NCI-H146 treated with DMSO at 0.1 percent for 48 hours (cell line): ENCODE results near the gene DOK5.

Experiments
- DNase-seq: peaks from one replicate; lab custom pipeline; 2025; ENCODE audit not compliant: unreplicated experiment; lab: John Stamatoyannopoulos, UW

DOK5 gene

DNA sequence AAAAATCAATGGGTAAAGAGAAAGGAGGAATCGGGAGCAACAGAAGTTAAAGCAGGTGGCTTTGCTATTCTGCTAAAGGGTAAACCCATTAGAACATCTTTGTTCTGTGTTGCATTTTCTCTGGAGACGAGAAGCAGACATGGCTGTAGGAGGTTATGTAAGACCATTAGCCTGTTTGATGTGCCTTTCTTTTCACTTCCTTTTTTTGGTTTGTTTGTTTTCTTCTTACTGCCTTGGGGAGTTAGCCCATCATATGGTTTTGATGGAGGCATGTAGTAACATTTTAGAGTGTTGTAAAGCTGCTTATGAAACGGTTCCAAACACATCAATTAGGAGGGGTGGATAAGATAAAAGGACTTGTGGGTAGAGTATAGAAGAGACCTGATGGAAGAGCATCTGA is 131.0 kb downstream of the DOK5 start:
- DNase-seq = no peak

DNA sequence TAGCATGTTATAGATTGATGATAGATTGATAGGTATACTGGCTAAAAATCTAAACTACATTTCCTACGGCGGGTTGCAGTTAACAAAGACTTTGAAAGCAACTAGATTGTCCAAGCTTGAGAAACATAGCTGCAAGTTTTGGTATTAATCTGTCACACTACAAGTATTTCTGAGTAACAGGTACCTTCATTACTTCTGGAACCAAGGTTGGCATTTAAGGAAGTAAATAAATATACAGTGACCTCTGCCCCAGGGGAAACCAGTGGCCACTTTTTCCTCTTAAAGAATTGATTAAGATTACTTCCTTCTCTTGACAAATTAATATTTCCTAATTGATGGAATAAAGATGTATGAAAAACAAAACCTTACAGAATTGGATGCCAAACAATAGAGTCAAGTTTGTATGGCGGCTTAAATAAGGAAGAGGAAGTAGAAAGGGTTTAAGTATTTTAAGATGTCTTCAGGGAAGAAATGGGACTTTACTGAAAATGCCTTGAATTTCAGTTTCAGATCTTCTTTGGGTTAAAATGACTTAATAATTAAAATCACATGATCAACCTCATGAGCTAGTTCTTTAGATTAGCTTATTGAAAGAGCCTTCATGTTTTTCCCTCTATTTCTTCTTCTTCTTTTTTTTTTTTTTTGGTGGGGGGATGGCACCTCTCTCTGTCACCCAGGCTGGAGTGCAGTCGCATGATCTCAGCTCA is 132.8 kb downstream of the DOK5 start:
- no peak for DNase-seq

DNA sequence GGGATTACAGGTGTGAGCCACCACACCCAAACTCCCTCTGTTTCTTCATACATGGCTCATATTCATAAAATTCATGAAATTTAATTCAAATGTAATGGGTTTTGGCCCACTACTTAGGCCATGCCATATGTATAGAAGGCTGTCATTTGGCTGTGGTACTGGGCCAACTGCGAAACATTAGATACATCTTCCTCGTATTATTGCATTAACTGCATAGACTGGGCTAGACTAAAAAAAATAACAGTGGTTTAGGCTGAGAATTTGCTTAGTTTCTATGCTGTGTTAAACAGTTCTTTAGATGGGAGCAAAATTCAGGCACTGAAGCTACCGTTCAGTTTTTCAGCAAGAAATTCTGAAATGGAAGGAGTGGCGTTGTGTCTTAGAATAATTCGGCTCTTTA is 133.6 kb downstream of the DOK5 start:
- DNase-seq = no peak

DNA sequence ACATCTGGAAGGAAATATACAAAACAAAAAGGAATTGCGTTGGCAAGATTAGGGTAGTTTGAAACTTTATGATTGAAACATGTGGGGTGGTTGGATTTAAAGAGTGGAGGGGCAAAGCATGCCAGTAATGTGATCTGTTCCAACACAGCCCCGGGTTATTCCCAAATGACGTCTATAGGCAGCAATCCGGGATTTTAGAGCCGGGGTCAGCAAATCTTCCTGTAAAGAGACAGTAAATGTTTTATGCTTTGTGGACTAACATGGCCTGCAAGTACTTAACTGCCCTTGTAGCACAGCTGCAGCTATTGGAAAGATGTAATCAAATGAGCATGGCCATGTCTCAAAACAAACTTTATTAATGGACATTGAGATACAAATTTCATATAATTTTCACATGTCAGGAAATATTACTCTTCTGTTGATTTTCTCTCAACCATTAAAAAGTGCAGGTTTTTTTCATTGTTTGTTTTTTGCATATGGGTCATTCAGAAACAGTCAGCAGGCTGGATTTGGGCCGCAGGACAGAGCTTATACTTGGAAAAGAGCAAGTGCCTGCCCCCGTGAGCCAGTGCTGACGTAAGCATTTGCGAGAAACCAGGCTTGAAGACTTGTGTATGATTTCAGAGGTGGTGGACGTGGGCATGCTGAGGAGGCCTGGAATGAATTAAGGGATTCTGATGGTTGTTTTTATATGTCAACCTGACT is 136.5 kb downstream of the DOK5 start:
- DNase-seq = no peak

DNA sequence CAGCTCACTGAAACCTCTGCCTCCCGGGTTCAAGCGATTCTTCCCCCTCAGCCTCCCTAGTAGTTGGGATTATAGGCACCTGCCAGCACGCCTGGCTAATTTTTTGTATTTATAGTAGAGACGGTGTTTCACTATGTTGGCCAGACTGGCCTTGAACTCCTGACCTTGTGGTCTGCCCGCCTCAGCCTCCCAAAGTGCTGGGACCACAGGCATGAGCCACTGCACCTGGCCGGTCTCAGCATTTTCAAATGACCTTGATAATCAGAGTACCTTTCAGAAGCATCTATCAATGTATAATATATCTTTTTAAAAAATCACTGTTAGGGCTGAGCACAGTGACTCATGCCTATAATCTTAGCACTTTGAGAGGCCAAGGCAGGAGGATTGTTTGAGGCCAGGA is 143.0 kb downstream of the DOK5 start:
- DNase-seq = no peak

DNA sequence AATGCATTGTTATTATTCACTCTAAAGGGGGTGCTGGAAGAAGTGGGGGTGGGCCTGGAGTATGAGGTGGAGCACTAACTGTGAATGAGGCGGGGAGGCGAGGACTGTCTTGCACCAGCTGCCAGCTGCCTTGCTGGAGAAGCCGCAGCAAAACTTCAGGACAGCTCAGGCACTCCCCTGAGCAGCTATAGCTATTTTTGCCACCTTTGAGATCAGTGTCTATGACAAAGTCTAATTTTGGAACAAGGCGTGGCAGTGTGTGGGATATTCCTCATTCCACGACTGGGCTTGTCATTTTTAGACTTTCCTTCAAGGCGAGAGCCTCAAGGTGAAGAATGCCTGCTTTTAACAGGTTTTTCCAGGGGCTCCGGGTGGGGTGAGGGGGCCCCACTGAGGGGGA is 143.8 kb downstream of the DOK5 start:
- no peak for DNase-seq

DNA sequence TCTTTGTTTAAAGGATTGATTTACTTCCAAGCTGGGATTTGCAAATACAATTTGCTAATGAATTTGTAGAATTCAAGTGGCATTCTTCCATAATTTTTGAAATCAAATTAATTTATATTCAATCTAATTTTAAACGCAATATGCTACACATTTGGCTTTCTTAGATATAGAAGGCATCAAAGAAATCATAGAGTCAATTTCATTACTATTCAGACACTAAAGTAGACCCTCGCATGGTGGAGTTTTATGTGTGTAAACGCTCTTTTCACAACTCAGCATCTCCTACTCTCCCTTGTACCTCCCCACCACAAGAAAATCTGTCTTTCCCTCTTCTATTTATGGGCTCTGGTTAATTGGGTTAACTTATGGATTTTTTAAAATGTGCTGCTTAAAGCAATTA is 144.3 kb downstream of the DOK5 start:
- DNase-seq = no peak

DNA sequence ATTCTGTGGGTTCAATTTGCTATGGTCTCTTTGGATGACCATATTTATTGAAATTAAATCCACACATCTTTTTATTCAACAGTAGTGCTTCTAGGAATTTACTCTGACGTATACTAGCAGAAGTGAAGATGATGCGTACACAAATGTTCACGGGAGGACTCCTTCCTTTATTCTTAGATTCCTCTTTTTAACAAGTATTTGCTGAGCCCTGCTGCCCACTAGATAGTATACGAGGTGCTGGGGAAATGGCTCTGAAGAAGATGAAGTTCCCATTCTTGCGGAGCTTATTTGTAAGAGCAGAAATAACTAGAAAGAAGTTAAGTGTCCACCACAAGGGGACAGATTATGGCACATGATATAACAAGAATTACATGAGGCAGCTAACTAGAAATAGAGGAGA is 145.2 kb downstream of the DOK5 start:
- no peak for DNase-seq

DNA sequence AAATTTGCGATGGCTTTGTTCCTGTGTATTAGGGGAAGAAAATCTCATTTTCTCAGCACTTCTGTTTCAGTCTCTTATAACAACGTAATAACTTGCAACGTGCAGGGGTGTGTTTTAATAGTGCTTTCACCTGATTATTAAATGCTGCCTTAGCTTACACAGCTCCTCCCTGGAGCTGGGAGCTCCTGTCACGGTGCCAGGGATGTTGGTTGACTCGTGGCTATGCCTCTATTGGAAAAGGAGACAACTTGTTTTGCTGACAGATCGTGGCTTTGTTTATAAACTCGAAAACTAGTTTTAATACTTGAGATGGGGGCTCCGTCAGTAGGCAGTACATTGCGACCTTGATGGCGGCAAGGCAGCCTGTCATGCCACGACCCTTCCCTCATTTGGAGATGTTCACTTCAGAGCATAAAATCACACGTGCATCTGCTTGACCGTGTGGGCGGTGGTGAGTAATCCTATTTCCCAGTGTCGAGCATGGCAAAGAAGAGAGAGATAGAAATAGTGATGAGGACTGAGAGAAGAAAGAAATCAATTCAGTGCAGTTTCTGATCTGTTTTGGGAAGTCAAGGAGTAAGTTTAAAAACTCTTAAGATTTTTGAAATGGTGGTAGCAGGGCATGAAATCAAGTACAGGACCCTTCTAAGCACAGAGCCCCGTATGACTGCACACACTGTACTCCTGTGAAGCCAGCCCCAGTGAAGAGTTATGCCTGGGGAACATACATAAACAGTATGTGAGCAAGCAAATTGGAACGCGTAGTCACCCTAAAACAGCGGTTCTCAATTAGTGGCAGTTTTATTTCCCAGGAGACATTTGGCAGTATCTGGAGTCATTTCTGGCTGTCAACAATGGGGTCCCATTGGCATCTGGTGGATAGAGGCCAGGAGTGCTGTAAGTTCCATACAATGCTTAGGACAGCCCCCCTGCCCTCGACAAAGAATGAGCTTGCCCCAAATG is 147.2 kb downstream of the DOK5 start:
- DNase-seq = no peak

DNA sequence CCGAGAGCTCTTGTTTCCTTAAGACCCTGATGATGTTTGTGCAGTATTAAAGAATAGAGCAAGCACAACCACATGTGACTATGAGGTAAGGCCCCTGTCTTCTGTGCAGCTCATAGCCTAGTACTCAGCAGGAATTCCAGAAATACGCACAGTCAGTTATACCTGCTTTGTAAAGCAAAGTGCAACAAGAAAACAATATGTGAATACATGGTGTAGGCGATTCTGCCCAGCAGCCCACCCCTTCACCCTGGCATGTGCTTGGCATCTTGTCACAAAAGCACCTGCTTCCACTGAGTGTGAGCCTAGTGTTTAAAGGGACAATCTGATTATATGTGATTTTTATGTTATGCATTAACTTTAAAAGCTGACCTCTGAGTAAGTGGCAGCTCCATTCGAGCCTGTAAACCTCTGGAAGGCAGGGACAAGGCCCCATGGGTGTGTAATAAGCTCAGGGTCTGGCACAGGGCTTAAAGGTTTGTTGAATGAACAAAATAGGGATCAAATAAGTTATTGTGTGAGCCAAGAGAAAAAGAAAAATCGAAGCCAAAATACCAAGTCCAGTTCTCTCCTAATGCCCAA is 148.7 kb downstream of the DOK5 start:
- no peak for DNase-seq

DNA sequence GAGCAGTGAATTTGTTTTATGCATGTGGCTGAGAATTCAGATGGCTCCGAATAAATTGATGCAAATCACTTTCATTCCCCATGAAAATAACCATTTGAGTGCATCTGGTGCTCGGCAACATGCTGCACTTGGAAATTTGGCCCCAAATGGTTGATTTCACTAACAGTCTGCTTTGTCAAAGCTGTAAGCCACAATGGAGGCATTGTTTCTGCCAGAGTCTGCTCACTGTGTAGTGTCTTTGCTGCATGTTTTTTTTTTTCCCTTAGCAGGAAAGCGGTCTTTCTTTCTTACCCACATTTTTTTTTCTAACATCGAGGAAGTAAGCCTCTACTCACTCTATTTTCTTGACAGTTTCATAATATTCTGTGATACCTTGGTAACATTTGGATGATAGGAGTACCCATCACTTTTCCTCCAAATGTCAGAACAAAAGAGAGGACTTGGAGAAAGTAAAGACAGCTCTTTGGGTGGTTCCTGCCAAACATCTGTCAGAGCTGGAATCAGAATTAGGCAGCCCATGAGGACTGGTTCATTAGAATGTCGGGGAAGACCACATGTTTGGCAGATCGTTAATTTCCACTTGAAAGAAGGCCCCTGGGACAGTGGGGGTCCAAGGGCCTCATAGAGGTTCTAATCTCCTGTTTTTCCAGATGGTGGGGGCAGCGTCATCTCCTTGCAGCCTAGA is 149.5 kb downstream of the DOK5 start:
- no peak for DNase-seq

DNA sequence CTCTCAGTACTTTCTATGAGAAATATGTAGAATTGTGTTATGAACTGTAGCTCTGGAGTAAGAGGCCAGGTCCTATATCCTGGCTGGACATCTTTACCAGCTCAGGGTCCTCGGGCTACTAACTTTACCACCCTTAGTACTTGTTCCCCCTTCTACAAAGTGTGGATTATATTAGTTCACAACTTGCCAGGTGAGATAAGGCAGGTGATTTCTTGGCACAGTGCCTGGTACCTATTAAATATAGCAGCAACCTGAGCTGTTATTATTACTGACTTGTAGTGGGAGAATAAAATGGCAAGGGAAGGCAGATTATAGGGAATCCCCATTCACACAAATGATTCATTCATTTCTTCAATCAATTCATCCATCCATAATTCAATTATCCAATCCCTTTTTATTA is 150.1 kb downstream of the DOK5 start:
- DNase-seq = no peak

DNA sequence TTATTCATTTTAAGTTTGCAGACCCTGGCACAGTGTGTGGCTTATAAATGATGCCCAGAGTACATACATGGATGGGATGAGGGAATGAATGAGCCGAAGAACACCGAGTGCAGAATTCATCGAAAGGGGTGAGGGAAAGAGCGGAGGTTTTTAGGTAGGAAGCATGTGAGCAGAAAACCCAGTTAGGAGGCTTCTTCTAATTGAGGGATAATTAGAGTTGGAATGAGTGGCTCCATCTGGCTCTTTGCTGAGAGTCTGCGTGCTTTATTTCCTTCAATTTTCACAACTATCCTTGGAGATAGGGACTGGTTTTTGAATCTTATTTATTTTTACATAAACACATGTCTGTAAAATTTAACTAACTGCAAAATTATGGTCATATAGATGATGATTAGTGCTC is 150.7 kb downstream of the DOK5 start:
- no peak for DNase-seq

DNA sequence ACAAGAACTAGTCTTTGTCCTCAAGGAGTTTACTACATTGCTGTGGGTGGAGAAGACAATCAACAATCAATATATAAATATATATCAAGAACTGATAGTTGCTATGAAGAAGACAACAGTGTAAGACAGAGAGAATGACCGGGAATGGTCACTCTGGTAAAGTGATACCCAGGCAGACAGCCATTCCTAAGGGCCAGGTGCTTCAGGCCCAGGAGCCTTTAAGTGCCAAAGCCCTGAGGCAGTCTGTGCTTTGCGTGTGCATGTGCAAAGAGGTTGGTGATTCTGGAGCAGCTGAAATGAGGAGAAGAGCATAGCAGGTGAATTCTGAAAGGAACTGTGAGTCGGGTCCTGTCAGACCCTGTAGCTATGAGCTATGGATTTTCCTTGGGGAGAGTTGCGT is 154.2 kb downstream of the DOK5 start:
- DNase-seq = no peak

DNA sequence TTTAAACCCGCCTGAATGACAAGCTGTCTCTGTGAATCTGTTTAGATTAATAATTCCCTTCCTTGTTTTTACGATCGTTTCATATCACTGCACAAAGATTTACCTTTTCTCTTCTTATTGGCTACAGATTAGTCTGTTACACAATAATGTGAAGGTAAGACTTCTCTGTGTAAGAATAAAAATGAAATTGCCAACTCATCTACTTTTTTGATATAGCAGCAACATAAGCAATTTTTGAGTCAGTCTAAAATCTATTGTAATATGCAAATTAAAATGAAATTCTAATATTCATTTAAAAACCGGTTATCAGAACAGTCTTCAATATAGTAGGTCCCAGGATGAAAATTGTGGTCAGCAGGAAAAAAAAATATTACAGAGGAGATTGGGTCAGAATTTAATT is 155.2 kb downstream of the DOK5 start:
- no peak for DNase-seq

DNA sequence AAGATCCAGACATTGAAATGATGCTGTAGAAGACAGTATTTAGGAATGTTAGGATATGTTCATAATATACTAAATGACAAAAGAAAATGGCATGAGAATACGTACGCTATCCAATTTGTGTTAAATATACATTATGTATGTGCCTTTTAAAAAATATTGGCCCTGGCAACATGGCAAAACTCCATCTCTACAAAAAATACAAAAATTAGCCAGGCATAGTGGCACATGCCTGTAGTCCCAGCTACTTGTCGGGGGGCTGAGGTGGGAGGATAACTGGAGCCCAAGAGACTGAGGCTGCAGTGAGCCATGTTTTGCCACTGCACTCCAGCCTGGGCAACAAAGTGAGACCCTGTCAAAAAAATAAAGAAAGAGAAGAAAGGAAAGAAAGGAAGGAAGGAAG is 155.7 kb downstream of the DOK5 start:
- no peak for DNase-seq

DNA sequence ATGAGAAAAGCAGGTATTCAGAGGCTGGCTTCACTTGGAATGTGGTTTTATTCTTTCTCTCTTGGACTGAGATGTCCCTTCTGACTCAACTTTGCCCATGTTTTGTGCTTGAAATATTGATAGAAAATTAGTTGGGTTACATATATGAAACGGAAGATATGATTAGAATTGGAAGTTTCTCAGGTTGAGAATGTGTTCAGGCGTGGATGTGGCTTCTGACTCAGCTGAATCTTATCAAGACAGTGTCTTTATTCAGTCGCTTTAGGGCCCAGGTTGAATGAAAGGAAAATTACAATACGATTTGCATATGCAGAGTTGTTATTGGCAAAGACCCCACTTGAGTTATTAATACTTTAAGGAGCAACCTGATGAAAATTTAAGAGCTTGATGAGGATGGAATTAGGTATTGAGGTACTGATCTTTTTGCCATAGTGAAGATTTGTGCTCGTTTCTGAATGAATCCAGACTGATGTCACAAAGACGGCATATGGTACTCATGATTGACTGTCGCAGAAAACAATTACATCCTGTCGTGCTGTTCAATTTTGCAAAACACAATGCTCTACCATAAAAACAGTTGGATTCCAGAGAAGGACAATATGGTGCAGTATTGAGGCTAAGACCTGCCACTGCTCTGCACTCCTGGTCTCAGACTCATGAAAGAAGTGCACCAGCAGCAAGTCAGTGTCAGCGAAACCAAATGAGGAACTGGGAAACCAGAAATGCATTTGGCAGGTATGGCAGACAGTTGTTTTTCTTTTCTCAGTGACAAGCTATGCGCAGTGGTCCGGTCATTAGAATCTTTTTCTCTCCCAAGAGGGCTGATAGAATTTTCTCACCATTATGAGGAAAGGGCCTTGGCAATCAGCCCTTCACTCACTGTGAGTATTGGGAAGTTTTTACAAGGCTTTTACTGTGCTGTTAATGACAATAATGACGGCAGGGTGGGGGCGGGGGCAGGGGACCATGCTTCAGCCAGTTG is 158.3 kb downstream of the DOK5 start:
- no peak for DNase-seq

DNA sequence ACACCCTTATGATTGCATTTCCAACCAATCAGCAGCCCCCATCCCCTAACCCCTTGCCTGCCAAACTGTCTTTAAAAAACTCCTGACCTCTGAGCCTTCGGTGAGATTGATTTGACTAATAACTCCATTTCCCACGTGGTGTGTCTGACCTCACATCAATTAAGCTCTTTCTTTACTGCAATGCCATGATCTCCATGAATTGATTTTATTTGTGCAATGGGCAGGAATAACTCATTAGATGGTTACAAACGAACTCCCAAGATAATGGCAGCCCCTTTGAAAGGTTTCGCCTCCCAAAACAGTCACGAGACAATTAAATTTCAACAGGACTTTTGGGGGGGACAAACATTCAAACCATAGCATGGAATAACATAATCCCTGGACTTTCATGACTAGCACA is 161.2 kb downstream of the DOK5 start:
- DNase-seq = no peak

DNA sequence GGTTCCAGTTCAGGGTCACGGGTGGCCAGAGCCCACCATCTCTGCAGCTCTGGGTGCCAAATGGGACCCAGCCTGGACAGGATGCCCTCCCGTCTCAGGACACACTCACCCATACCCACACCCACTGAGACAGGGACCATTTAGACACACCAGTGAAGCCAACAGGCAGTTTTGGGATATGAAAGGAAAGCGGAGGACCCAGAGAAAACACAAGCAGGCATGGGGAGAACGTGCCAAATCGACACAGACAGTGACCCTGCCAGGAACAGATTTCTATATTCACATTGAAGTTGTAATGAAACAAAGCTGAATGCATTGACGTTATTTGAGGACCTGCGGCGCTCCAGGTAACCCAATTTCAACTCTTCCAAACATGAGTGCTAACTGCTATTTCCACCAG is 164.5 kb downstream of the DOK5 start:
- DNase-seq = no peak

DNA sequence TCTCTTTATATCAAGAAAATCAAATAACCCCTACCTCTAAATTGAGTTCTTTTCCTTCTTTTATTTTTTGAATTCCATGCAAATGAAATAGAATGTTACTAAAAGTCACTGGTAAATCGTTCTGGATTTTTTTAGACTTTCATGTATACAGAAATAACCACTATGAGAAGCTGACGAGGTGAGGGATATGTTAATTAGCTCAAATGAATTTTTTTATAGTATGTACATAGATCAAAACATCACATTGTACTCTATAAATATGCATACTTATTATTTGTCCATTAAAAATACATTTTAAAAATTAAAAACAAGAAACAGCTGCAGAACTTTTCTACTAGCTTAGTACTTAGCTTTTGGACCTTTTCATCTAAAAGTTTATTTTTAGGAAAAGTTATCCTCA is 165.4 kb downstream of the DOK5 start:
- DNase-seq = no peak
